Hepatocyte (in vitro differentiated cells): ENCODE results near the gene LYSET.

Experiments
- CTCF ChIP-seq: fragments of 200-600 bp; sonication (generic); IDR thresholded peaks from 2 replicates; pipeline ENCODE4 v1.5.1; 2016; ENCODE audit warnings: antibody characterized with exemption, mild to moderate bottlenecking; ENCODE audit not compliant: poor library complexity
- EZH2 ChIP-seq: fragments of 200-600 bp; sonication (generic); IDR thresholded peaks from 2 replicates; pipeline ENCODE4 v1.6.1; 2016; ENCODE audit warnings: antibody characterized with exemption, mild to moderate bottlenecking, borderline replicate concordance
- EZH2phosphoT487 ChIP-seq: fragments of 200-600 bp; sonication (generic); IDR thresholded peaks from one replicate; pipeline ENCODE4 v1.6.1; 2018; ENCODE audit warnings: antibody characterized with exemption, mild to moderate bottlenecking, low read depth, moderate library complexity; ENCODE audit not compliant: unreplicated experiment, severe bottlenecking

GRCh38 chr14:93136009-93136408 is 49.1 kb upstream of the LYSET start:
- TF ChIP-seq CTCF, result no peak
- no peak for TF ChIP-seq EZH2
- TF ChIP-seq EZH2phosphoT487, result no peak
